WERI-Rb-1 (cell line): ENCODE results near the gene PRC1.

Experiments
- DNase-seq: peaks from one replicate; pipeline ENCODE4 v3.0.0-alpha.2; 2020
- H3K27ac ChIP-seq: fragments of 250-450 bp; sonication (Bioruptor Pico); 2 replicates; pipeline ENCODE4 v1.5.1; 2020; ENCODE audit warnings: mild to moderate bottlenecking, moderate library complexity
- H3K27me3 ChIP-seq: fragments of 250-450 bp; sonication (Bioruptor Pico); 2 replicates; pipeline ENCODE4 v1.5.1; 2021; ENCODE audit warnings: mild to moderate bottlenecking, low read depth, moderate library complexity; ENCODE audit not compliant: insufficient read depth, severe bottlenecking
- H3K36me3 ChIP-seq: fragments of 250-450 bp; sonication (Bioruptor Pico); 2 replicates; pipeline ENCODE4 v1.5.1; 2020; ENCODE audit warnings: mild to moderate bottlenecking, moderate library complexity
- H3K4me3 ChIP-seq: 2 replicates; pipeline ENCODE4 v1.5.1; 2011; ENCODE audit warnings: low read depth, mild to moderate bottlenecking, control low read depth, low read length
- H3K9me3 ChIP-seq: fragments of 250-450 bp; sonication (Bioruptor Pico); 2 replicates; pipeline ENCODE4 v1.5.1; 2021; ENCODE audit warnings: mild to moderate bottlenecking, moderate library complexity; ENCODE audit not compliant: severe bottlenecking
- CTCF ChIP-seq: IDR thresholded peaks from 2 replicates; pipeline ENCODE4 v1.5.1; 2011; ENCODE audit warnings: low read depth, mild to moderate bottlenecking, control low read depth, inconsistent platforms, low read length

Gene PRC1

GRCh38 chr15:90974216-90974615 lies 20.1 kb downstream of the PRC1 start:
- Histone ChIP-seq H3K27ac (no peak overlapping the region), H3K9me3 (no peaks in the 10 kb centered on the region), H3K36me3 (peaks cover 88% of the 10 kb centered on the region), H3K27me3 (no peaks in the 10 kb centered on the region), H3K4me3 (no peak overlapping the region)
- TF ChIP-seq CTCF = no peak
- no peak for DNase-seq

DNA sequence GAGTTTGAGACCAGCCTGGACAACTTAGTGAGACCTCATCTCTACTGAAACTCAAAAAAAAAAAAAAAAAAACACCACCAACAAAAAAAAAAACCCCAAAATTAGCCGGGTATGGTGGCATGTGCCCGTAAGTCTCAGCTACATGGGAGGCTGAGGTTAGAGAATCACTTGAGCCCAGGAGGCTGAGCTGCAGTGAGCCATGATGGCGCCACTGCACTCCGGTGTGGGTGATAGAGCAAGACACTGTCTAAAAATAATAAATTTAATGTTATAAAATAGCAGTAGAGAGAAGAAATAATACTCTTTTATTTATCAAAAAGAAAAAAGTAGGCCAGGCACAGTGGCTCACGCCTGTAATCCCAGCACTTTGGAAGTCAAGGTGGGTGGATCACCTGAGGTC lies 22.2 kb downstream of the PRC1 start:
- Histone ChIP-seq H3K9me3 (no peaks in the 10 kb centered on the region), H3K27me3 (no peaks in the 10 kb centered on the region), H3K27ac (no peak overlapping the region), H3K36me3 (peaks cover 92% of the 10 kb centered on the region), H3K4me3 (no peak overlapping the region)
- no peak for DNase-seq
- no peak for TF ChIP-seq CTCF

DNA sequence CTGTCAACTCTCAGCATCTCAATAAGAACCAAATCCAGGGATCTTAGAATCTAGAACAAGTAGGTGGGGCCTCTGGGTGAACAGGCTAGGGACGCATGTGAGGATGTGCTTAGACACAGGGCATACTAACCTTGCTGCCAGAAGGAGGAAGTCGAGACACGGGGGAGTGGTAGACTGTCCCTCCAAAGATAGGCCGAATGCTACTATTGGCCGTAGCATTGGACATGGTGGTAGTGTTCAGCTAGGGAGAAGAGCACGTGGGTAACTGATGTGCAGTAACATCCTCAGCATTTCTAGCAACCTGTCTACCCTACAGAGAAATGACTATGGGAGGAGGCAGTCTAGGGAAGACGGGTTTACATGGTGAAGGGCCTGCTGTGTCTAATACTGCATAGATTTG lies 24.1 kb downstream of the PRC1 start:
- no peak for DNase-seq
- H3K27ac ChIP-seq = no peak overlapping the region
- H3K36me3 ChIP-seq = peaks cover 90% of the 10 kb centered on the region
- no peaks in the 10 kb centered on the region for H3K27me3 ChIP-seq
- H3K9me3 ChIP-seq = no peaks in the 10 kb centered on the region
- no peak for TF ChIP-seq CTCF
- no peak overlapping the region for H3K4me3 ChIP-seq

- Histone ChIP-seq H3K9me3 (no peaks in the 10 kb centered on the region), H3K27ac (no peak overlapping the region), H3K36me3 (peaks cover 86% of the 10 kb centered on the region), H3K4me3 (no peak overlapping the region), H3K27me3 (no peaks in the 10 kb centered on the region)
- no peak for DNase-seq
- no peak for TF ChIP-seq CTCF
Measured at GRCh38 chr15:90968434-90968833, 25.9 kb downstream of the PRC1 start.

GRCh38 chr15:90967206-90967605 lies 27.1 kb downstream of the PRC1 start:
- Histone ChIP-seq H3K4me3 (no peak overlapping the region), H3K9me3 (no peaks in the 10 kb centered on the region), H3K27me3 (no peaks in the 10 kb centered on the region), H3K27ac (no peak overlapping the region), H3K36me3 (peaks cover 86% of the 10 kb centered on the region)
- DNase-seq = no peak
- TF ChIP-seq CTCF = no peak

GRCh38 chr15:90966262-90966661 lies 28.1 kb downstream of the PRC1 start:
- Histone ChIP-seq H3K36me3 (peaks cover 91% of the 10 kb centered on the region), H3K27ac (no peak overlapping the region), H3K27me3 (no peaks in the 10 kb centered on the region), H3K9me3 (no peaks in the 10 kb centered on the region), H3K4me3 (no peak overlapping the region)
- TF ChIP-seq CTCF = no peak
- DNase-seq = no peak
